Measurements from ENCODE around the gene TMEM115. TPM values are rescaled to one million over a fixed set of nuclear protein-coding genes. Genes with fewer than 3 reads are reported as not detected.
A peak's percentile ranks its signal among the peaks of the same experiment; 100 is the strongest.
"Not testable (repeated sequence)": the region's sequence is repeated elsewhere in the genome, so short reads cannot be mapped to it uniquely, and the experiment has no call there.

Gene TMEM115
- total RNA-seq, 6 experiments from 2014 or later, result 15.0 to 30.9 (median 19.2) TPM

DNA sequence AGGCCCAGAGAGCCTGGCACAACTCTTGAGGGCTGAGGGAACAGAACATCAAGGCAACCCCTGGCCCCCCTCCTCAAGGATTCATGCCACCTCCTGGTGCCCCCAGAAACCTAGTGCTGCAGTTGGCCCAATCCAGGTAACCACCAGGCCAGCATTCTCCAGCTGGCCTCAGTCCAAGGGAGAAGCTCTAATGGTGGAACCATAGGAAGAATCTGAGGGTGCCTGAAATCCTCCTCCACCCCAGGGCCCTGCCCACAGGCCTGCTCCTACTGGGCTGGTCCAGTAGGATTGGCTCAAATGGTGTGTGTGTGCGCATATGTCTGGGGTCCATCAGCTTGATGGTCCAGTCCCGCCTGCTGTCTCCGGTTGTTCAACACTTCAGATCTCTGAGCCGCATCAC lies 44.5 kb downstream of the TMEM115 start:
- no peak overlapping the region for H3K27ac ChIP-seq
- WGBS (ENCODE audit: insufficient coverage, low coverage, low lambda C conversion rate, missing lambda C conversion rate), result 100% methylated on average over 3 of the region's 4 CpGs
- no peak overlapping the region for H3K4me3 ChIP-seq
- peaks cover 0 to 28% (median 5%) of the 10 kb centered on the region in 4 donors for H3K4me1 ChIP-seq
- ATAC-seq (peak in 1 of 4 donors; percentile 8), DNase-seq (no peak)
- TF ChIP-seq, protein P1, sequence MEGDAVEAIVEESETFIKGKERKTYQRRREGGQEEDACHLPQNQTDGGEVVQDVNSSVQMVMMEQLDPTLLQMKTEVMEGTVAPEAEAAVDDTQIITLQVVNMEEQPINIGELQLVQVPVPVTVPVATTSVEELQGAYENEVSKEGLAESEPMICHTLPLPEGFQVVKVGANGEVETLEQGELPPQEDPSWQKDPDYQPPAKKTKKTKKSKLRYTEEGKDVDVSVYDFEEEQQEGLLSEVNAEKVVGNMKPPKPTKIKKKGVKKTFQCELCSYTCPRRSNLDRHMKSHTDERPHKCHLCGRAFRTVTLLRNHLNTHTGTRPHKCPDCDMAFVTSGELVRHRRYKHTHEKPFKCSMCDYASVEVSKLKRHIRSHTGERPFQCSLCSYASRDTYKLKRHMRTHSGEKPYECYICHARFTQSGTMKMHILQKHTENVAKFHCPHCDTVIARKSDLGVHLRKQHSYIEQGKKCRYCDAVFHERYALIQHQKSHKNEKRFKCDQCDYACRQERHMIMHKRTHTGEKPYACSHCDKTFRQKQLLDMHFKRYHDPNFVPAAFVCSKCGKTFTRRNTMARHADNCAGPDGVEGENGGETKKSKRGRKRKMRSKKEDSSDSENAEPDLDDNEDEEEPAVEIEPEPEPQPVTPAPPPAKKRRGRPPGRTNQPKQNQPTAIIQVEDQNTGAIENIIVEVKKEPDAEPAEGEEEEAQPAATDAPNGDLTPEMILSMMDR (IDR thresholded peaks at IDR 0.05), result no peak
- no peak for TF ChIP-seq POLR2A (IDR thresholded peaks at IDR 0.05)
- peaks cover 0 to 20% (median 3%) of the 10 kb centered on the region in 4 donors for H3K36me3 ChIP-seq
- H3K9me3 ChIP-seq, result no peaks in the 10 kb centered on the region
- intact Hi-C loops (cut with DNase I), result loop anchor here in 1 of 2 donors (5.0 kb wide), 1 partner anchor 33 kb away; no protein-coding TSS in a partner anchor
- no peaks in the 10 kb centered on the region for H3K27me3 ChIP-seq

DNA sequence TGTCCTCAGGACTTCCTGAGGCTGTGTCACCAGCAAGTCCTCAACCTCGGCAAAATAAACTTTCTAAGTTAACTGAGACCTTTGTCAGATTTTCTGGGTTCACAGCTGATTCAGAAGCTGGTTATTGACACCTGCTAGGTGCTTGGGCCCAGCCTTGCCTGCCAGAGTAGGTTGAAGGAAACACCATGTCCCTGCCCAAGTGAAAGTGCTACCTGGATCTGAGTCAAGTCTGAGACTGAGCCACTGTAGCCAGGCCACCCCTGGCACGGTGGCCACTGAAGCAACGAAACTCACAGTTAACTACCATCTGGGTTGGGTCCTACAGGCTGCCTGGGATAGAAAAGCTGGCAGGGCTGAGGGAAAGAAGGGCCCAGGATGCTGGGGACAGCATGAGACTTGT lies 45.0 kb downstream of the TMEM115 start:
- Histone ChIP-seq H3K4me3 (no peak overlapping the region), H3K27ac (no peak overlapping the region), H3K36me3 (peaks cover 0 to 16% (median 3%) of the 10 kb centered on the region in 4 donors), H3K4me1 (peaks cover 0 to 28% (median 6%) of the 10 kb centered on the region in 4 donors), H3K27me3 (no peaks in the 10 kb centered on the region), H3K9me3 (no peaks in the 10 kb centered on the region)
- WGBS (ENCODE audit: insufficient coverage, low coverage, low lambda C conversion rate, missing lambda C conversion rate), result 70% methylated on average over 2 of the region's 3 CpGs
- intact Hi-C loops (cut with DNase I), result no loop called here
- ATAC-seq (peak in 2 of 4 donors; percentile 5 to 15), DNase-seq (no peak)
- TF ChIP-seq, protein P1 (IDR thresholded peaks at IDR 0.05), result no peak
- no peak for TF ChIP-seq POLR2A (IDR thresholded peaks at IDR 0.05)

DNA sequence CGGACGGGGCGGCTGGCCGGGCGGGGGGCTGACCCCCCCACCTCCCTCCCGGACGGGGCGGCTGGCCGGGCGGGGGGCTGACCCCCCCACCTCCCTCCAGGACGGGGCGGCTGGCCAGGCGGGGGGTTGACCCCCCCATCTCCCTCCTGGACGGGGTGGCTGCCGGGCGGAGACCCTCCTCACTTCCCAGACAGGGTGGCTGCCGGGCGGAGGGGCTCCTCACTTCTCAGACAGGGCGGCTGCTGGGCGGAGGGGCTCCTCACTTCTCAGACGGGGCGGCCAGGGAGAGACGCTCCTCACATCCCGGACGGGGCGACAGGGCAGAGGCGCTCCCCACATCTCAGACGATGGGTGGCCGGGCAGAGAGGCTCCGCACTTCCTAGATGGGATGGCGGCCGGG lies 47.3 kb downstream of the TMEM115 start:
- H3K4me3 ChIP-seq; H3K9me3 ChIP-seq; H3K27me3 ChIP-seq; ATAC-seq; DNase-seq; H3K27ac ChIP-seq; intact Hi-C loops (cut with DNase I); H3K36me3 ChIP-seq: not testable (repeated sequence)
- H3K4me1 ChIP-seq, result peaks cover 0 to 12% (median 6%) of the 10 kb centered on the region in 4 donors
- WGBS (ENCODE audit: insufficient coverage, low coverage, low lambda C conversion rate, missing lambda C conversion rate), result 95% methylated on average over 8 of the region's 32 CpGs

Other genes with a start within 250 kb of the TMEM115 start
- gene SEMA3F, start 204.2 kb downstream of the TMEM115 start, total RNA-seq, result 1 to 10 TPM; 1.2 to 5.9 (median 4.2) TPM
- gene GNAT1, start 167.9 kb downstream of the TMEM115 start, total RNA-seq, result under 1 TPM in 1 of 6 experiments, not detected in 5; 0.07 TPM
- 100 to 1,000 TPM in 4 of 6 experiments, 10 to 100 TPM in 2; 77.7 to 311 (median 190) TPM for gene SLC38A3, start 154.2 kb downstream of the TMEM115 start, total RNA-seq
- 100 to 1,000 TPM in 2 of 6 experiments, 10 to 100 TPM in 4; 73.3 to 125 (median 98.7) TPM for gene GNAI2, start 123.3 kb downstream of the TMEM115 start, total RNA-seq
- gene SEMA3B, start 90.4 kb downstream of the TMEM115 start, total RNA-seq, result 1 to 10 TPM; 1.7 to 4.5 (median 2.6) TPM
- gene LSMEM2, start 80.4 kb downstream of the TMEM115 start, total RNA-seq, result not detected
- gene IFRD2, start 67.1 kb downstream of the TMEM115 start, total RNA-seq, result 10 to 100 TPM; 40.8 to 71.0 (median 56.3) TPM
- gene HYAL3, start 60.1 kb downstream of the TMEM115 start, total RNA-seq, result 1 to 10 TPM; 1.8 to 7.5 (median 3.1) TPM
- gene NAA80, start 60.1 kb downstream of the TMEM115 start, total RNA-seq, result 1 to 10 TPM; 2.5 to 6.2 (median 3.5) TPM
- 100 to 1,000 TPM in 4 of 6 experiments, 10 to 100 TPM in 2; 90.6 to 157 (median 136) TPM for gene HYAL1, start 55.9 kb downstream of the TMEM115 start, total RNA-seq
- gene HYAL2, start 36.8 kb downstream of the TMEM115 start, total RNA-seq, result 10 to 100 TPM; 13.0 to 41.6 (median 21.2) TPM
- gene TUSC2, start 31.3 kb downstream of the TMEM115 start, total RNA-seq, result 10 to 100 TPM in 5 of 6 experiments, 1 to 10 TPM in 1; 9.7 to 36.9 (median 12.5) TPM
- 10 to 100 TPM in 3 of 6 experiments, 1 to 10 TPM in 3; 5.2 to 17.8 (median 9.1) TPM for gene RASSF1, start 18.7 kb downstream of the TMEM115 start, total RNA-seq
- gene ZMYND10, start 13.8 kb downstream of the TMEM115 start, total RNA-seq, result under 1 TPM; 0.25 to 0.70 (median 0.46) TPM
- gene NPRL2, start 8.7 kb downstream of the TMEM115 start, total RNA-seq, result 10 to 100 TPM; 10.6 to 18.3 (median 14.4) TPM
- gene CYB561D2, start 8.7 kb downstream of the TMEM115 start, total RNA-seq, result 10 to 100 TPM; 14.3 to 29.4 (median 20.7) TPM
- under 1 TPM in 5 of 6 experiments, not detected in 1; 0.06 to 0.39 (median 0.26) TPM for gene CACNA2D2, start 144.1 kb upstream of the TMEM115 start, total RNA-seq
- gene C3orf18, start 208.2 kb upstream of the TMEM115 start, total RNA-seq, result 1 to 10 TPM; 2.0 to 7.8 (median 2.8) TPM
- 10 to 100 TPM; 10.5 to 19.4 (median 14.0) TPM for gene HEMK1, start 210.0 kb upstream of the TMEM115 start, total RNA-seq

All from right lobe of liver (tissue), 6 donors.